Cortex of kidney (tissue), 1 donor: ENCODE data around the gene MGA.

Experiments
- DNase-seq: peaks from one replicate; lab custom pipeline; 2025; lab: John Stamatoyannopoulos, UW

The MGA gene

GRCh38 chr15:41658689-41659088 lies 1.5 kb upstream of the MGA start:
- no peak for DNase-seq

GRCh38 chr15:41659190-41659589 lies 1.0 kb upstream of the MGA start:
- no peak for DNase-seq

- no peak for DNase-seq
Measured at GRCh38 chr15:41659855-41660234, 360 bp upstream of the MGA start.

GRCh38 chr15:41661078-41661517 lies 893 bp downstream of the MGA start:
- no peak for DNase-seq

GRCh38 chr15:41661518-41662225 lies 1.5 kb downstream of the MGA start:
- no peak for DNase-seq

GRCh38 chr15:41666353-41666920 lies 6.2 kb downstream of the MGA start:
- no peak for DNase-seq

GRCh38 chr15:41669701-41670100 lies 9.5 kb downstream of the MGA start:
- no peak for DNase-seq

GRCh38 chr15:41671656-41672648 lies 11.7 kb downstream of the MGA start:
- no peak for DNase-seq

- no peak for DNase-seq
Measured at GRCh38 chr15:41675337-41675736, 15.1 kb downstream of the MGA start.

GRCh38 chr15:41678742-41679141 lies 18.5 kb downstream of the MGA start:
- no peak for DNase-seq

GRCh38 chr15:41683955-41684354 lies 23.8 kb downstream of the MGA start:
- DNase-seq = no peak

GRCh38 chr15:41688671-41689070 lies 28.5 kb downstream of the MGA start:
- DNase-seq = no peak

- DNase-seq = no peak
Measured at GRCh38 chr15:41689083-41689482, 28.9 kb downstream of the MGA start.

- no peak for DNase-seq
Measured at GRCh38 chr15:41689834-41690233, 29.6 kb downstream of the MGA start.

- DNase-seq = no peak
Measured at GRCh38 chr15:41690636-41691035, 30.4 kb downstream of the MGA start.

- no peak for DNase-seq
Measured at GRCh38 chr15:41691471-41691870, 31.3 kb downstream of the MGA start.

GRCh38 chr15:41692049-41692448 lies 31.8 kb downstream of the MGA start:
- no peak for DNase-seq

- no peak for DNase-seq
Measured at GRCh38 chr15:41693757-41694156, 33.6 kb downstream of the MGA start.

GRCh38 chr15:41695750-41696436 lies 35.7 kb downstream of the MGA start:
- no peak for DNase-seq

GRCh38 chr15:41698779-41699178 lies 38.6 kb downstream of the MGA start:
- DNase-seq = no peak

GRCh38 chr15:41703120-41703519 lies 42.9 kb downstream of the MGA start:
- no peak for DNase-seq

GRCh38 chr15:41713047-41713446 lies 52.8 kb downstream of the MGA start:
- no peak for DNase-seq
